ENCODE measurements around the gene ZMYND8.

DNA sequence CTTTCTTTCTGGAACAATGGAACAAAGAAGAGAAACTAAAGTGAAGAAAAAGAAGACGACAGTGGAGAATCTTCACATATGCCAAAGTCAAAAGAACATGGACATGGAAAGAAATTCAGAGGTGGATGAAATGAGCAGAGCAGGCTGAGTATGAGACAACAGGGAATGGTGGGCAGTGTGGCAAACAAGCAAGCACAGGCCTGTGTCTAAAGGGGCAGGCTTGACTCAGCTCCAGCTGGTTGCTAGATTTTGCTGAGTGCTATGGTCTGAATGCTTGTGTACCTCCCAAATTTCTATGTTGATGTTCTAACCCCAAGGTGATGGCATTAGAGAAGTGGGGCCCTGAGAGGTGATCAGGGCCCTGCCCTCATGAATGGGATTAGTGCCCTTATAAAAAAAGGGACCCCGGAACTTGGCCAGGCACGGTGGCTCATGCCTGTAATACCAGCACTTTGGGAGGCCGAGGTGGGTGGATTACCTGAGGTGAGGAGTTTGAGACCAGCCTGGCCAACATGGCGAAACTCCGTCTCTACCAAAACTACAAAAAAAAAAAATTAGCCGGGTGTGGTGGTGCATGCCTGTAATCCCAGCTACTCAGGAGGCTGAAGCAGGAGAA lies 49.6 kb downstream of the ZMYND8 start:
- TF ChIP-seq CTCF (IDR thresholded peaks at IDR 0.05) (no peak), EP300 (IDR thresholded peaks at IDR 0.05) (no peak)
